Activated CD4-positive, alpha-beta T cell treated with anti-CD3 and anti-CD28 coated beads for 24 hours (primary cell): ENCODE measurements around the gene DAP.
"Not testable (repeated sequence)": the region's sequence is repeated elsewhere in the genome, so short reads cannot be mapped to it uniquely, and the experiment has no call there.

Experiments used
- DNase-seq, 2 donors: peaks; one replicate each; pipeline ENCODE4 v3.0.0-alpha.2; 2020; ENCODE audit warnings: low read depth in 2 of 2

The DAP gene

DNA sequence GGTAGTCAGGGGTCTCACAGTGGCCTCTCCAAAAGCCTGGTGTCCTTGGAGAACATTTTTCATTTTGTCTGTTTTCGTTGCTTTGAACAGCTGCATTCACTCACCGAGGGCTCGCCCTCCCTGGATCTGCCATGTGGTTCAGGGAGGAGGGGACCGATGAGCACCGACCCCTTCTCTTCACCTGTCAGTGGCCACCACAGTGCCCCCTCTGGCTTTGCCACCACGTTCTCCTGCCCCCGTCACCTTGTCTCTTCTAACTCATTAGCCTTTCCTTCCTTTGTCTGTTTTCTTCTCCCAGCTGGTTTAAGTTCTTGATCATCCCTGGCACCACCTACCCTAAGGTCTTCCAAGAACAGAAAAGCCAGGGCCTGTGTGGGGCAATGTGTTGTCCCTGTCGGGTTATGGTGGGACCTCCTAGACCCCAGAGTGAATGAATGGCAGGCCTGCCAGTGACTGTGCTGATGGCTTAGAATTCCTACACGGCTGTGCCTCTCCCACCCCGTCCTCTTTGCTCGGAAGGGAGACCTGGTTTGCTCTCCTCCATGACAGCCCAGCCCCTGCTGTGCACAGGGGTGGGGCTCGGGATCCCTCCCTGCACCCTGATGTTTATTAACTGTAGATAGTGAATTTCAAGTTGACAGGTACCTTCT, 107.2 kb downstream of the DAP start:
- no peak for DNase-seq

DNA sequence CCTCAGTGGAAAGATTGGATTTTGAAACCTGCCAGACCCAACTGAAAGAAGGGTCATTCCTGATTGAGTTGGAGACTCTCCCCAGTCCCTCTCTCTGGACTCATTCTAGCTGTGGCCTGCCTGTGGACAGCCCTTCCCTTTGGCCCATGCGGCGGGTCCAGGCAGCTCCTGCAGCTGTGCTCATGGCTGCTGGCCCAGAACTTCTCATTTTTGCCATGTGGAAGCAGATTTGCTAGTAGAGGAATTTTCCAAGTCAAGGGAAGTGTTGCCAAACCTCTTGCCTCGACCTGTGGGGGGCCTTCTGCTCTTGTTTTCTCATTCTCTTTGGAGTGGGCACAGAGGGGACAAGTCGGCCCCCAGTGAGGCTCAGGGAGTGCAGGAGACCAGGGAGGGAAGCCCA, 108.0 kb downstream of the DAP start:
- no peak for DNase-seq

DNA sequence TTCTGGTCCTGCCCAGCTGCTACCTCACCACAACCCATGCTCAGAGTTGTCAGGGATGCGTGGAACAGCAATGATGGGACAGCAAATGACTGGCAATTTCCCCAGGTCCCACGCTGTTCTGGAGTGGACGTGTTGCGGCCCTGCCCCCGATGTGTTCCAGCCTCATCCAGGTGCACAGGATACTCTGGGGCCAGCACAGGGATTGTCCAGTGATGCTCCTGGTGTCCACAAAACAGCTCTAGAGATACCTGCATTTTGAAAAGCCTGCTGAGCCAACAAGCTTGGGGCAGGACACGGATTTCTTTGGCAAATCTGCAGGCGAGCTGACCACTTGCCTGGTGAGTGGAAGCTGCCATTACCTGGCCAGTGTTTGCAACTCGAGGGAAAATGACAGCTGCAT, 108.4 kb downstream of the DAP start:
- DNase-seq = no peak

DNA sequence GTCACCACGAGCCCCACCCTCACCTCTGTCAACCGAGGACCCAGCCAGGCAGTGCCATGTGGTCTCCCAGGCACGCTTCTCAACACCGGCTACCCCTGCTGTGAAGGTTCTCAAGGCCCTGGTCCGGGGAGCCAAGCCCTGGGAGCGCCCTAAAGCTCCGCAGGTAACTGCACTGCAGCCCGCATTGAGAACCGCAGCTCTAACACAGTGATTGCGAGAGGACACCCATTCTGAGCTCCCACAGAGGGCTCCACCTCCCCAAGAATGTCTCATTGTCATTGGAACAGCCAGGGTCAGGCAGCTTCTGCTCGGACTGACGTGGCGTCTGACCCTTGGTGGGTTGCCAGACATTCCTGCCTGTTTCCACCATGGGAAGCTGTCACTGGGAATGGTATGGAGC, 108.9 kb downstream of the DAP start:
- DNase-seq = no peak

DNA sequence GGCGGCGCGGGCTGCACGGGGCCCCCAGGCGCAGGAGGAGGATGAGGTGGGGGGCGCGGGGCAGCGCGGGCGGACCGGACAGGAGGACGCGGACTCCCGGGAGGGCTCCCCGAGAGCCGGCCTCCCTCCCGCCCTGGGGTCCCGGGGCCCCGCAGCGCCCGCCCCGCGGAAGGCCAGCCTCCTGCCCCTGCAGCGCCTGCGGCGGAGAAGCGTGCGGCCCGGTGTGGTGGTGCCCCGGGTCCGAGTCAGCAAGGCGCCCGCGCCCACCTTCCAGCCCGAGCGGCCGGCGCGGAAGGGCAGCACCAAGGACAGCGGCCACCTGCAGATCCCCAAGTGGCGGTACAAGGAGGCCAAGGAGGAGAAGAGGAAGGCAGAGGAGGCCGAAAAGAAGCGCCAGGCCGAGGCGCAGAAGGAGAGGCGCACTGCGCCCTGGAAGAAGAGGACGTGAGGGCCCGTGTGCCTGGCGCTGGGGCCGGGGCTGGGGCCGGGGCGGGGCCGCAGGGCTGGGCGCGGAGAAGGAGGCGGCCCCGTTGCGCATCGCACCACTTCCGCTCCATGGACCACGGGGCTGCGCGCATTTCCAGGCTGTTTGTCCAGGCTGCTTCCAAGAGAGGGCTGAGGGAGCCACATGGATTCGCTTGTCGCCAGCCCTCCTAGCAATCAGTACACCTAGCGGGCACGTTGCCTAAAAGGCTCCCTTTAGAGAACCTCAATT, 111.2 kb downstream of the DAP start:
- DNase-seq = no peak

DNA sequence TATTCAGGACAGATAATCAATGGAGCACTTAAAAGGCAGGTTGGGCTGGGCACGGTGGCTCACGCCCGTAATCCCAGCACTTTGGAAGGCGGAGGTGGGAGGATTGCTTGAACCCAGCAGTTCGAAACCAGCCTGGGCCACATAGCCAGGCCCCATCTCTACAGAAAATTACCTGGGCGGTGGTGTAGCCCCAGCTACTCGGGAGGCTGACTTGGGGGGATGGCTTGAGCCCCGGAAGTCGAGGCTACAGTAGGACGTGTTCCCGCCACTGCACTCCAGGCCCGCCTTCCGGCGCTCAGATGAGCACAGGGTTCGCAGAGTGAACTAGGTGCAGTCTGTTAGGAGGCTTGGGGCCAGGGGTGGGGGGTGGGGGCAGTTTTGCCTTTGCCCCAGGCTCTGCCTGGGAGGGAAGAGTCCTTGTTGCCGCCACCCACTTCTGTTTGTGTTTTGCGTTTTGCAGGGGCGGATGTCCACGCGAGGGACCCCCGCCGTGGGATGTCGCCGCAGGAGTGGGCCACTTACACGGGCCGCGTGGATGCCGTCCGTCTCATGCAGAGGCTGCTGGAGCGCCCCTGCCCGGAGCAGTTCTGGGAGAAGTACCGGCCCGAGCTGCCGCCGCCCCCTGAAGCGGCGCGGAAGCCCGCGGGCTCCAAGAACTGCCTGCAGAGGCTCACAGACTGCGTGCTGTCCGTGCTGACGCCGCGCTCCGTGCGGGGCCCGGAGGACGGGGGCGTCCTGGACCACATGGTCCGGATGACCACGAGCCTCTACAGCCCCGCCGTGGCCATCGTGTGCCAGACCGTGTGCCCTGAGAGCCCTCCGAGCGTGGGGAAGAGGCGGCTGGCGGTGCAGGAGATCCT, 112.0 kb downstream of the DAP start:
- no peak for DNase-seq

DNA sequence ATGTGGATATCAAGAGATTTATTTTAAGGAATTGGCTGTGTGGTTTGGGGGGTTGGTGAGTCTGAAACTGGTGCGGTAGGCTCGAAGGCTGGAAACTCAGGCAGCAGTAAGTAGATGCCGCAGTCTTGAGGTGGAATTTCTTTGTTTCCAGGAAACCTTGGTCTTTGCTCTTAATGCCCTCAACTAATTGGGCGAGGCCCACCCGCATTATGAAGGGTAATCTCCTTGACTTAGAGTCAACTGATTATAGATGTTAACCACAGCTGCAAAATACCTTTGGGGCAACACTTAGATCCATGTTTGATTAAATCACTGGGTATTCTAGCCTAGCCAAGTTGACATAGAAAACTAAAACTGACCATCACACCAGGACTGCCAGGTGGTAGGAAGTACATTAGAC, 113.4 kb downstream of the DAP start:
- no peak for DNase-seq

DNA sequence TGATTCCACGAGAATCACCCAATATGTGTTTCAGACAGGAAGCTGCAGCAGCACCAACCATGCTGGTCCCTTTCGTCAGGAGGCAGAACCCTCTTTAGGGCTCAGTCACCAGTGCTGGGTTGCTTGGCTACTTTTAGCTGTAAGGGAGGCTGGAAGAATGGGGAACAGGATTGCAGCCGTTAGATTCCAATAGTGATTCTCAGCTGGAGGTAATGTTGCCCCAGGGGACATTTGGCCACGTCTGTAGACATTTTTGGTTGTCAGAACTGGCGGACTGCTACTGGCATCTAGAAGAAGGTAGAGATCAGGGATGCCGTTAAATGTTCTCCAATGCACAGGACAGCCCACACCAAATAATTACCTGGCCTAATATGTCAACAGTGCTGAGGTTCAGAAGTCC, 115.4 kb downstream of the DAP start:
- no peak for DNase-seq

DNA sequence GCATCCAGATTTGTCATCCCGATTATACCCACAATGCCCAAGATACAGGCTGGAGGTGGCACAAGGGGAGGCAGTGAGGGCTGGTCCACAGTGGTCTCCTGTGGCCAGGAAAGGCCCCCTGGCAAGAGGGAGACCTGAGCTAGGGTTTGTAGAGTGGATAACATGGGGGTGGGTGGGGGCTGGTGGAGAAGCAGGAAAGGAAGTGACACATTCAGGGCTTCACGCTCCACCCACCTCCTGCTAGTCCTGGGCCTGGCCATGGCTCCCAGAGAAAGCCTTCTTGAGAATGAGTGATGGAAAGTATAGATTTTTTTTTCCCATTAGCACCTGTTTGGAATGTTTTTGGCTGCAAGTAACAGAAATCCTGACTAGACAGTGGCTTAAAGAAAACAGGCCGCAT, 115.9 kb downstream of the DAP start:
- DNase-seq = no peak

DNA sequence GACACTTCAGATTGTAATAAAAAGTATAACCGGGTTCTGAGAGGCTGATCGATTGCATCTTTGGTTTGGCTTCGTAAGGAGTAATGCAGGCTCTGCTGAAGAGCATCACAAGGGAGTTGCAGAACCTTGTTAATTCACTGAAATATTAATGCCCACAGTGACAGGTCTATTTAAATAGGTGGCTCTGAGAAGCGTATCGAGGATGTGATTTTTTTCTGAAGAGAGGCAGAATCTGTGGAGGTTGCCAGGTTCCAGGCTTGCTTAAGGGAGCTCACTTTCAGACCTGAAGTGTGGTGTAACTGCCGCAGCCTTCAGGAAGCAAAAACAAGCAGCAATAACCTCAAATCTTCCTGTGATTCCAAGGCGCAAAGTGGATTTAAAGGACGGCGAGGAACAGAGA, 116.8 kb downstream of the DAP start:
- no peak for DNase-seq

DNA sequence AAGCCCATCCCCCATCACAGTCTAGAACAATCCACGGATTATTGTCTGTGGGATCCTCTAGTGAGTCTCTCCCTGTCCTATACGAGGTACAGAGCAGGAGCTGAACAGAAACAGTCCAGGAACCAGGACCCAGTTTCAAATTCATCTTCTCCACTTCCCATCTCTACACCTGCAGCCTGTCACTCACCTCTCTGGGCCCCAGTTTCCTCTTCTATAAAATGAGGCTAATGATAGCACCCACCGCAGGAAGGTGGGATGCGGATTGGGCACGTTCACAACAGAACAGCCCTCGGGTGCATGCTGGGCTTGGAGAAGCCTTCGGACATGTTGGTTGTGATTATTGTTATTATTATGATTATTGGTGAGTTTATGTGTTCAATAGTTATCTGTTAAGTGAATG, 118.7 kb downstream of the DAP start:
- DNase-seq = no peak

DNA sequence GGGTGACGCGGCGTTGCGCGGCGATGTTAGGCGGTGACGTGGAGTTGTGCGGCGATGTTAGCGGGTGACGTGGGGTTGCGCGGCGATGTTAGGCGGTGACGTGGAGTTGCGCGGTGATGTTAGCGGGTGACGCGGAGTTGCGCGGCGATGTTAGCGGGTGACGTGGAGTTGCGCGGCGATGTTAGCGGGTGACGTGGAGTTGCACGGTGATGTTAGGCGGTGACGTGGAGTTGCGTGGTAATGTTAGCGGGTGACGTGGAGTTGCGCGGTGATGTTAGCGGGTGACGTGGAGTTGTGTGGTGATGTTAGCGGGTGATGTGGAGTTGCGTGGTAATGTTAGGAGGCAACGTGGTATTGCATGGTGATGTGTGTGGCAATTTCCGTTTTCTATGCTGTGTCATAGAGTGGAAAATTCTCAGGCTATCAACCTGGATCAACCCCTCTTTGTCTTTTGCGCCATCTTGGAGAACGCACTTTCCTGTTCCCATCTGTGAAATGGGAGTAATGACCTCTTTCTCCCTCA, 121.1 kb downstream of the DAP start:
- no peak for DNase-seq

DNA sequence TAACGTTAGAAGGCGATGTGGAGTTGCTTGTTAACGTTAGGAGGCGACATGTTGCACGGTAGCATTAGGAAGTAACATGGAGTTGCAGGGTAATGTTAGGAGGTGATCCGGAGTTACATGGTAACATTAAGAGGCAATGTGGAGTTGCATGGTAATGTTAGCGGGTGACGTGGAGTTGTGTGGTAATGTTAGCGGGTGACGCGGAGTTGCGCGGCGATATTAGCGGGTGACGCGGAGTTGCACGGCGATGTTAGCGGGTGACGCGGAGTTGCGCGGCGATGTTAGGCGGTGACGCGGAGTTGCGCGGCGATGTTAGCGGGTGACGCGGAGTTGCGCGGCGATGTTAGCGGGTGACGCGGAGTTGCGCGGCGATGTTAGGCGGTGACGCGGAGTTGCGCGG, 122.3 kb downstream of the DAP start:
- DNase-seq = not testable (repeated sequence)

DNA sequence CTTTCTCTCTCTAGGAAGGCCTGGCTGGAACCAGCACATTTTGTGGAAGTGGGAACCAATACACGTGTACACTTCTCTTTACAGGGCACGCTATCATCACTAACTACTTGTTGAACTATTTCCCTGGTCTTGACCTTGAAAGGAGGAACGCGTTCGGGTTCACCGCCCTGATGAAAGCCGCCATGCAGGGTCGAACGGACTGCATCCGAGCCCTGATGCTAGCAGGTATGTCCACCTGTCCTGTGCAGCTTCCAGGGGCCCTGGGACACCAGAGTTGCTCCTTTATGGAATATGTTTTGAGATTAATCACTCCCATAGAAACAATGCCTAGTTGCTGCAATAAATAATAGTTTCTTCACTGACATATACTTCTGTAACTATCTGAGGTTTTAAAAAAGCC, 123.1 kb downstream of the DAP start:
- DNase-seq = no peak

DNA sequence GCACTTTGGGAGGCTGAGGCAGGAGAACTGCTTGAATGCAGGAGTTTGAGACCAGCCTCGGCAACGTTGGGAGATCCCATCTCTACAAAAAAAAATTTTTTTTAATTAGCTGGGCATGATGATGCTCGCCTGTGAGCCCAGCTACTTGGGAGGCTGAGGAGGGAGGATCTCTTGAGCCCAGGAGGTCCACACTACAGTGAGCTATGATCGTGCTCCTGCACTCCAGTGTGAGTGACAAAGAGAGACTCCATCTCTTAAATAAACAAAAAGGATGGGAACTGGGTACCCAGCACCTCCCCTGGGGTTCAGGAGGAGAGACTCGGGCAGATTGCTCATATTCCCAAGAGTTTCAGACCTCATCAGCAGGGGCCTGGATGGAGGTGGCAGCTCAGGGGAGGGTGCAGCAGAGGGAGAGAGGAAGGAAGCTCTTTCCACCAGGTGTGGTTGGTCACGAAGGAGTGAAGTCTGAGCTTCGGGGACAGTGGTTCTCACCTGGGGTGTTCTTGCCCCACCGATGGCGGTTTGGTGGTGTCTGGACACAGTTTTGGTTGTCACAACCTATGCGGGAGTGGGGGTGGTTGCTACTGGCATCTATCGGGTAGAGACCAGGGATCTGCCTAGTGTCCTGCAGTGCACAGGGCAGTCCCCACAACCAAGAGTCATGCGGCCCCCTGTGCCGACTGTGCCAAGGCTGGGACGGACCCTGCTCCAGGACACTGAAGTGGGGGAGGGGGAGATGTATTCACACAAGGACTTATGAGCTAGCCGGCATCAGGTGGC, 124.5 kb downstream of the DAP start:
- no peak for DNase-seq

DNA sequence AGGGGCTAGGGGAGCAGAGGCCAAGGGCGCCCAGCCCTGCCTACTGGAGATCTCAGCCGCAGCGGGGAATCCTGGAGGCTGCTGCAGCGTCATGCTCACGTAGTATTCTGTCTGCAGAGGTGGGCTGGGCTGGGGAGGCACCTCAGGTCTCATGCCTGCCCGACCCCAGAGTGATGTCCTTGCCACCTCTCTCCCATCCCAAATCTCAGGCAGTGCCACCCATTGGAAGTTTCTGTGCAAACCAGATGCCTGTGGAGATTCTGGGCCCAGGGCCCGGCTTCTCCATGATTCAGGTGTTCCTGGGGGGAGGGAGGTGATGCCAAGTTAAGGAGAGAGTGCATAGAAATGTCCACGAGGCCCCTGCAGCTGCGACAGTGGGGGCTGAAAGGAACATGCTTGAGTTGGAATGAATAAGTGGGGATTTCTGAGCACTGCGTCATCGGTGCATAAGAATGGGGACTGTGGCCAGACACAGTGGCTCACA, 125.1 kb downstream of the DAP start:
- DNase-seq = no peak

DNA sequence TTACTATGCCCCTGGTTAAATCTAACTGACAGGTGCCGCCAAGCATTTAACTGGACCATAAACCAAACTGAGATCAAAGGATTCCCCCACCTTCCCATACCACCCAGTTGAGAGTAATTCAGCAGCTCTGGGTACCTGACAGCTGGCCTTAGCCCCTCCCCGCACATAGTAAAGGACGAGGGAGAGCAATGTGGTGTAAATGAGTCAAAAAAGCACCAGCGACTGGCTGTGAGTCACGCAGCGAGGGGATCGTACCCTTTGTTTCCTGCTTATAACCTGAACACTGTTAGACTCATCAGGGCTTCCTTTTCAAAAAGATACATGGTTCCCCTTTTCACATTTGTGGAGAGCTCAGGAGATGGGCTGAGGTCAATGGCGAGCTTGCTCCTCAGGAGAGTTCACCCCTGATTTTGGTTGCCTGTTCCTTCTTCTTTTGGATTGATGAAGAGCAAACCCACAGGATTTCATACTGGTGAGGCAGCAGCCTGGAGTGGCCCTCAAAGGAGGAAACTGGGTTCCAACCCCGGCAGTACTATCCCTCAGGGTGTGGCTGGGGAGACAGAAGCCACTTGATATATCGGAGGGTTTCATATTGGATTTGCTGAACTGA, 125.7 kb downstream of the DAP start:
- DNase-seq = peak; percentile 65 to 69

DNA sequence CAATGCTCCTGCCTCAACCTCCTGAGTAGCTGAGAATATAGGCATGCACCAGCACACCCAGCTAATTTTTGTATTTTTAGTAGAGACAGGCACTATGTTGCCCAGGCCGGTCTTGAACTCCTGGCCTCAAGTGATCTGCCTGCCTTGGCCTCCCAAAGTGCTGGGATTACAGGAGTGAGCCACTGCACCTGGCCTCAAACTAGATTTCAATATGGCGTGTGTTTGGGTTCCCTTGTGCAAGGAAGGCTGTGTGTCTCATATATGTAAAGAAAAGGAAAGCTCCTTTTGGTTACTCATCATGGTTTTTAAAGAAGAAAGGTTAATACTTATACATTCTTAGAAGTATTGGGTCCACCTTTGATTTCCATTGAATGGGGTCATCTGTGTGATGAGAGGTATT, 126.5 kb downstream of the DAP start:
- no peak for DNase-seq

DNA sequence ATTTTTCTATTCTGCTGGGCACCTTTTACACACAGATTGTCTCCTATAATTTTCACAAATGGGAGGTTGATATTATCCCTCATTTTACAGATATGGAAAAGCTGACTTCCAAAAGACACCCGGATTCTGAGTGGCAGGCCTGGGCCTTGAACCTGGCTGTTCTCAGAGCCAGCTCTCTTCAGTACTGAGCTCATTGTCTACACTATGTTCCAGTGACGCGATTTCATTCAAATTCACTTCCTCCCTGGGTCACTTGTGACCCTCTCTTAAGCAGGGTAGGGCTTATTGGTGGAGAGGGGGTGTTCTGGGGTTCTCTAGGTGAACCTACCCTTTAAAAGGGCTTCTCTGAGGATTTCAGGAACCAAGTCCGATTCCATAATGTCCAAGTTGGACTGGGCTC, 127.0 kb downstream of the DAP start:
- DNase-seq = no peak

DNA sequence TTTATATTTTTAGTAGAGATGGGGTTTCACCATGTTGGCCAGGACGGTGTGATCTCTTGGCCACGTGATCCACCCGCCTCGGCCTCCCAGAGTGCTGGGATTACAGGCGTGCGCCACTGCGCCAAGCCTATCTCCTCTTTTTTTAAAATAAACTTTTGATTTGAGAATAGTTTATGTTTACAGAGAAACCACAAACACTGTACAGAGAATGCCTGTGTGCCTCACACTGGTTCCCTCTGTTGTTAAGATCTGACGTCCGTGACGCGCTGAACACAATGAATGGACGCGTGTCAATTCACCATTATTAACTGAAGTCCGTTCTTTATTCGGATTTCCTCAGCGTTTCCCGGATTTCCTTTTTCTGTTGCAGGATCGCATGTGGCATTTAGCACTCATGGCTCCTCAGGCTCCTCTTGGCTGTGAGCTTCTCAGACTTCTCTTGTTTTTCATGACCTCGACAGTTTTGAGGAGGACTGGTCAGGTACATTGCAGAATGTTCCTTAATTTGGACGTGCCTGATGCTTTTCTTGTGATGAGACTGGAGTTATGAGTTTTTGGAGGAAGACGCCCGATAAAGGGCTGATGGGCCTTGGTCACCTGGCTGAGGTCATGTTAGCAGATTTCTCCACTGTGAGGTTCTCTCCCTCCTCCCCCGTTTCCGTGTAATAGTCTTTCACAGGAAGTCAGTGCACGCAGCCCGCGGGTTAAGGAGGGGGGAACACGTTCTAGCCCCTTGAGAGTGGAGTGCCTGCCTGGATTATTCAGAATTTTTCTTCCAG, 127.6 kb downstream of the DAP start:
- DNase-seq = peak in 1 of 2 donors; percentile 27
